NOMO-1 treated with dmso at 0.1 percent for 144 hours (cell line): ENCODE data around the gene NUP153.

Experiments
- DNase-seq: peaks from one replicate; lab custom pipeline; 2025; ENCODE audit not compliant: unreplicated experiment; lab: John Stamatoyannopoulos, UW

The NUP153 gene

GRCh38 chr6:17663226-17663625 lies 43.5 kb downstream of the NUP153 start:
- DNase-seq = no peak

- DNase-seq = no peak
These were observed 44.1 kb downstream of the NUP153 start for GRCh38 chr6:17662585-17662984.

- no peak for DNase-seq
These were observed 50.1 kb downstream of the NUP153 start for GRCh38 chr6:17656644-17657043.

GRCh38 chr6:17656092-17656491 lies 50.6 kb downstream of the NUP153 start:
- no peak for DNase-seq

GRCh38 chr6:17653198-17653882 lies 53.4 kb downstream of the NUP153 start:
- no peak for DNase-seq

GRCh38 chr6:17650656-17651309 lies 55.9 kb downstream of the NUP153 start:
- no peak for DNase-seq

- no peak for DNase-seq
These were observed 58.0 kb downstream of the NUP153 start for GRCh38 chr6:17648745-17649144.

- no peak for DNase-seq
These were observed 66.2 kb downstream of the NUP153 start for GRCh38 chr6:17640477-17640917.

- no peak for DNase-seq
These were observed 68.5 kb downstream of the NUP153 start for GRCh38 chr6:17638212-17638715.

- DNase-seq = no peak
These were observed 71.2 kb downstream of the NUP153 start for GRCh38 chr6:17635568-17635967.

- no peak for DNase-seq
These were observed 73.1 kb downstream of the NUP153 start for GRCh38 chr6:17633465-17634188.

GRCh38 chr6:17632934-17633333 lies 73.8 kb downstream of the NUP153 start:
- no peak for DNase-seq

GRCh38 chr6:17630511-17631073 lies 76.1 kb downstream of the NUP153 start:
- no peak for DNase-seq

- DNase-seq = no peak
These were observed 76.8 kb downstream of the NUP153 start for GRCh38 chr6:17629824-17630510.

GRCh38 chr6:17628873-17629272 lies 77.9 kb downstream of the NUP153 start:
- no peak for DNase-seq

GRCh38 chr6:17624396-17624795 lies 82.3 kb downstream of the NUP153 start:
- no peak for DNase-seq

- DNase-seq = no peak
These were observed 84.6 kb downstream of the NUP153 start for GRCh38 chr6:17622144-17622543.

GRCh38 chr6:17621003-17621402 lies 85.7 kb downstream of the NUP153 start:
- no peak for DNase-seq

- DNase-seq = no peak
These were observed 90.9 kb downstream of the NUP153 start for GRCh38 chr6:17615794-17616193.

- no peak for DNase-seq
These were observed 94.7 kb downstream of the NUP153 start for GRCh38 chr6:17612048-17612447.

- DNase-seq = no peak
These were observed 95.9 kb downstream of the NUP153 start for GRCh38 chr6:17610835-17611234.
